GM12874 (cell line): Measurements from ENCODE around the gene SPRY1.

Experiments
- TF ChIP-seq, protein P1 (sequence below): IDR thresholded peaks from 2 replicates; pipeline ENCODE4 v1.5.1; 2011; ENCODE audit warnings: low read depth, mild to moderate bottlenecking, control low read depth, low read length, moderate library complexity; ENCODE audit not compliant: insufficient read depth

Gene SPRY1

DNA sequence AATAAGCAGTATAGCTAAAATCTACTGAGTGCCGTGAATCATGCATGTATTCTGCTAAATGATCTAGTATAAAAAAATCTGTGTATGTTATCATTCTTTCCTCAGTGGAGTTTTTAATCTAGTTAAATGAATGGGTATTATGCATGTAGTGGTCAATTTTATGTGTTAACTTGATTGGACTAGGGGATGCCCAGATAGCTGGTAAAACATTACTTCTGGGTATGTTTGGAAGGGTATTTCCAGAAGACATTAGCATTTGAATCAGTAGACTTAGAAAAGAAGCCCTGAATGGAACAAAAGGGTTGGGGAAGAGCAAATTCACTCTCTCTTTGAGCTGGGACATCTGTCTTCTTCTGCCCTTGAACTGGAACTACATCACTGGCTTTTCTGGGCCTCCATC lies 34.5 kb upstream of the SPRY1 start:
- TF ChIP-seq, protein P1, sequence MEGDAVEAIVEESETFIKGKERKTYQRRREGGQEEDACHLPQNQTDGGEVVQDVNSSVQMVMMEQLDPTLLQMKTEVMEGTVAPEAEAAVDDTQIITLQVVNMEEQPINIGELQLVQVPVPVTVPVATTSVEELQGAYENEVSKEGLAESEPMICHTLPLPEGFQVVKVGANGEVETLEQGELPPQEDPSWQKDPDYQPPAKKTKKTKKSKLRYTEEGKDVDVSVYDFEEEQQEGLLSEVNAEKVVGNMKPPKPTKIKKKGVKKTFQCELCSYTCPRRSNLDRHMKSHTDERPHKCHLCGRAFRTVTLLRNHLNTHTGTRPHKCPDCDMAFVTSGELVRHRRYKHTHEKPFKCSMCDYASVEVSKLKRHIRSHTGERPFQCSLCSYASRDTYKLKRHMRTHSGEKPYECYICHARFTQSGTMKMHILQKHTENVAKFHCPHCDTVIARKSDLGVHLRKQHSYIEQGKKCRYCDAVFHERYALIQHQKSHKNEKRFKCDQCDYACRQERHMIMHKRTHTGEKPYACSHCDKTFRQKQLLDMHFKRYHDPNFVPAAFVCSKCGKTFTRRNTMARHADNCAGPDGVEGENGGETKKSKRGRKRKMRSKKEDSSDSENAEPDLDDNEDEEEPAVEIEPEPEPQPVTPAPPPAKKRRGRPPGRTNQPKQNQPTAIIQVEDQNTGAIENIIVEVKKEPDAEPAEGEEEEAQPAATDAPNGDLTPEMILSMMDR = no peak

DNA sequence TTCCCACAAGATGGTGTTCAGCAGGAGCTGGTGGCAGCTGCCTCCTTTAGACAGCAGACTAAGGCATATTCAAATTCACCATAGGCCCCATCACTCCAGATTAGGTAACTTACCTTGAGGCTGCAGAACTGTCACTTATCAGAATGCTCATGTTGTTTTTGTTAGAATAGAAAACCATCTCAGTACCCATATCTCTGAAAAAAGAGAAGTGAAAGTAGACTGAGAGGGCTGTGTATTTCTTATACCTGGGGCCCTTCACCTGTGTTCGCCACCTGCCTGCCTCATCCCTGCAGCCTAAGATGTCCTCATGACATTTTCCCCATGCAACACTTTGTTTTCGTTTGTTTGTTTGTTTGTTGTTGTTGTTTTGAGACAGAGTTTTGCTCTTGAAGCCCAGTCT lies 32.9 kb upstream of the SPRY1 start:
- TF ChIP-seq, protein P1 = no peak

DNA sequence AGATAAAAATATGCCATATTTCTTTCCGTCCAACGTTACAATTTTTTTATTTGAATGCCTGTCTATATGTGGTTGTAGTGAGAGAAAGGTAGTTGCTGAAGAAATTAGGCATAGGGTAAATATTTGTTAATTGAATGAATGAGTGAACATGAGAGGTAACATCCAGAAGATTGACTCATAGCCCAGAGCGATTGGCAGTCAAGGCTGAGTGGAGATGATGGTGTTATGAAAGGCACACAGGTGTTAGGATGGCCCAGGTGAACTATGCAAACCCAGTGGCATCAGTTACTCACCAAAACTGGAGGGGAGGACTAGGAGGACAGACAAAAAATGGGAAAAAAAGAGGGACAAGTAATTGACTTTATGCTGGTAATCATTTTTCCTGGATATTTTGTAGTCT lies 31.7 kb upstream of the SPRY1 start:
- TF ChIP-seq, protein P1 = no peak

DNA sequence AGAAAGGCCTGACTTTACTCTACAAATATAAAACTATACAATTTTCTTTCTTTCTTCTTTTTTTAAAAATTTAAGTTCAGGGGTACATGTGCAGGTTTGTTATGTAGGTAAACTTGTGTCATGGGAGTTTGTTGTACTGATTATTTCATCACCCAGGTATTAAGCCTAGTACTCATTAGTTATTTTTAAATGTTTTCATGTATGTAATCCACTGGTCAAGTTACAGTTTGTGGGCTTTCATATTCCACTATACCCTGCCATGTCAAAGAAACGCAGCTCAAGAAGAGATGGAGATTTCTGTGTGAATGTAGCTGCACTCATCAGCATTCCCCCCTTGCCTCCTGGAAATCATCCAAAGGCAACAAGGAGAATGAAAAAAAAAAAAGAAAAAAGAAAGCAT lies 31.2 kb upstream of the SPRY1 start:
- TF ChIP-seq, protein P1 = no peak

DNA sequence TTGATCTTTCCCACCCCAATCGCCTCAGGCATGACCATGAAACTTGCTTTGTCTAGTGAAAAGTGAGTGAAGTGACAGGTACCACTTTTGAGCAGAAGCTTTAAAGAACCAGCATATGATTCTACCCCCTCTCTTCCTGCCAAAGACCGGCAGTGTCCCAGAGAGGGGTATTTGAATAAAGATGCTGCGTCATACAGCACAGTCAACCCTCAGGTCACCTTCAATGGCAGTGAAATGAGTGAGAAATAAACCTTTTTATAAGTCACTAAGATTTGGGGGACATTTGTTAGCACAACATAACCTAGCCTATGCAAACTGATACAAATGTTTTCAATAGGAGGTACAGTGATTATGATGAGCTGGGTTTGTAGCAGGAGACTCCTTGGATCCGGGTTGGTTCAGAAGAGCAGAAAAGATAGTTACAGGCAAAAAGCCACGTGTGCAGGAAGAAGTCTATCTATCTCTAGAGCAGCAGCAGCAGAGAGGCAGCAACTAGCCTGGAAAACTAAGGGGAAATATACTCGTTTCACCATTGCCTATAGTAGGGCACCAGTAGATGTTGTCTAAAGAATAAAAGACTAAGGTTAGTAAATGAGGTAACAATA lies 30.3 kb upstream of the SPRY1 start:
- TF ChIP-seq, protein P1 = no peak

DNA sequence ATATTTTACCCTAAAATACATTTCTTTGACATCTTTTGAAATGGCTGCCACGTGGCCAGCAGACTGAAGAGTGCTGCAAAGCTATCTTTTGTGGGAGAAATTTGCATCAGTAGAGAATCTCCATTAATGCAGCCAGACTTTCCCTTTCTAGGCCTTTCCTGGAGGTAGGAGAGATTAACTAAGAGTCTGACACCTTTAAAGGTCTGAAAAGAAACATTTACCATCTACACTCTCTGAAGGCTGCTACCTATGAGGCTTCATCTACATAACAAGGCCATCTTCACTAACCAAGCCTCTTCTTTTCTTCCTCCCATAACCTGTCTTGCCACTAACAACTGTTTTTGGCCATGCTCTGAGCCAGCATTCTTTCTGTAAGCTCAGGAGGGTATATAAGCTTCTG lies 17.8 kb upstream of the SPRY1 start:
- TF ChIP-seq, protein P1 = no peak

DNA sequence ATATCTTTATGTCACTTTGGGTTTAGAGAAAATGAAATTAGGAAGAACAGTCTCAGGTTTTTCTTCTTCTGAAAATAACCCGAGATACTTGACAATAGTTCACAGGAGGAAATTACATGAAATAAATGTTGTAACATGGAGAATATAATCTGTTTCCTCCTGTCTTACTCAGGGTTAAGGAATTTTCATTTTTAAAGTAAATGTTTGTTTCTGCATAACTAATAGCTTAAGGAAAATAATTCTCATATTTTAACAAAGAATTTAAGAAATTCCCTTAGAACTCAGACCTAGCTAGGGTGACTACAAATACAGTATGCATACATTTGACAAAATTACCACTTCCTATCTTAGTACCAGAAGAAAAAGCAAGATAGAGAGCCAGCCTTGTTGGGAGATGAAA lies 17.2 kb upstream of the SPRY1 start:
- TF ChIP-seq, protein P1 = no peak
